Midbrain (tissue), 1 donor: Measurements from ENCODE around the gene PRKCQ.

Source experiments
- DNase-seq: peaks from one replicate; lab custom pipeline; 2025; lab: John Stamatoyannopoulos, UW

The PRKCQ gene

GRCh38 chr10:6405713-6406112, 174.4 kb downstream of the PRKCQ start:
- no peak for DNase-seq

GRCh38 chr10:6404127-6405072, 175.7 kb downstream of the PRKCQ start:
- no peak for DNase-seq

GRCh38 chr10:6402960-6403359, 177.1 kb downstream of the PRKCQ start:
- no peak for DNase-seq

- no peak for DNase-seq
Measured at GRCh38 chr10:6402349-6402709, 177.7 kb downstream of the PRKCQ start.

- peak; percentile 89 for DNase-seq
Measured at GRCh38 chr10:6401558-6402348, 178.3 kb downstream of the PRKCQ start.

GRCh38 chr10:6400821-6401465, 179.1 kb downstream of the PRKCQ start:
- no peak for DNase-seq

GRCh38 chr10:6400331-6400730, 179.7 kb downstream of the PRKCQ start:
- no peak for DNase-seq

GRCh38 chr10:6399879-6400278, 180.2 kb downstream of the PRKCQ start:
- peak; percentile 34 for DNase-seq

GRCh38 chr10:6399231-6399741, 180.8 kb downstream of the PRKCQ start:
- peak; percentile 73 for DNase-seq

GRCh38 chr10:6398399-6398798, 181.7 kb downstream of the PRKCQ start:
- no peak for DNase-seq

GRCh38 chr10:6396652-6397051, 183.4 kb downstream of the PRKCQ start:
- DNase-seq, result no peak

- DNase-seq, result no peak
Measured at GRCh38 chr10:6396226-6396625, 183.8 kb downstream of the PRKCQ start.

GRCh38 chr10:6395606-6396005, 184.5 kb downstream of the PRKCQ start:
- DNase-seq, result no peak

GRCh38 chr10:6394084-6394483, 186.0 kb downstream of the PRKCQ start:
- peak; percentile 29 for DNase-seq

- DNase-seq, result no peak
Measured at GRCh38 chr10:6393168-6393567, 186.9 kb downstream of the PRKCQ start.

- DNase-seq, result no peak
Measured at GRCh38 chr10:6390213-6390845, 189.7 kb downstream of the PRKCQ start.

GRCh38 chr10:6388261-6388893, 191.7 kb downstream of the PRKCQ start:
- no peak for DNase-seq

GRCh38 chr10:6386960-6387359, 193.1 kb downstream of the PRKCQ start:
- no peak for DNase-seq

GRCh38 chr10:6386346-6386745, 193.7 kb downstream of the PRKCQ start:
- peak; percentile 45 for DNase-seq

GRCh38 chr10:6385665-6386064, 194.4 kb downstream of the PRKCQ start:
- DNase-seq, result no peak

- DNase-seq, result no peak
Measured at GRCh38 chr10:6384847-6385246, 195.2 kb downstream of the PRKCQ start.
